Measurements from ENCODE around the gene NEK2. TPM values are rescaled to one million over a fixed set of nuclear protein-coding genes. Genes with fewer than 3 reads are reported as not detected.

Gene NEK2
- total and polyA plus RNA-seq, 2 of the 13 experiments (the other 11 are each of a cell fraction or from before 2014, with no cell fraction given): 10.9 to 40.8 TPM

GRCh38 chr1:211643324-211644212 is 31.9 kb downstream of the NEK2 start (continued):
- TF ChIP-seq ATF3 (CRISPR knock-in tag; IDR thresholded peaks at IDR 0.05): no peak; the same call in 1 of the 2 replicates
- no peak for TF ChIP-seq RBM39 (IDR thresholded peaks at IDR 0.05; ENCODE audit: low read depth, low read length, poor library complexity, severe bottlenecking)
- peak; percentile 96 for TF ChIP-seq HIC2 (CRISPR knock-in tag; IDR thresholded peaks at IDR 0.05; ENCODE audit: low read depth)
- TF ChIP-seq CCDC6 (CRISPR knock-in tag; IDR thresholded peaks at IDR 0.05): peak; percentile 78; the same call in 1 of the 2 replicates
- peak; percentile 58; the same call in 1 of the 2 replicates for TF ChIP-seq ZNF670 (CRISPR knock-in tag; IDR thresholded peaks at IDR 0.05; ENCODE audit: borderline replicate concordance)
- TF ChIP-seq PCBP2 (optimal IDR thresholded peaks at IDR 0.05; ENCODE audit: low read depth, low read length, poor library complexity, severe bottlenecking): no peak
- peak; percentile 72 for TF ChIP-seq PPARG (CRISPR knock-in tag; conservative IDR thresholded peaks at IDR 0.05)
- 0 out of 2 replicates have a peak, but pooled peaks have one; percentile 42 for TF ChIP-seq ZNF317 (CRISPR knock-in tag; IDR thresholded peaks at IDR 0.05)
- TF ChIP-seq HNRNPLL (IDR thresholded peaks at IDR 0.05; ENCODE audit: low read depth, low read length, poor library complexity, severe bottlenecking): peak; percentile 30
- TF ChIP-seq ZZZ3 (CRISPR knock-in tag; IDR thresholded peaks at IDR 0.05; ENCODE audit: borderline replicate concordance): 0 out of 2 replicates have a peak, but pooled peaks have one; percentile 57
- TF ChIP-seq DRAP1 (CRISPR knock-in tag; IDR thresholded peaks at IDR 0.05): peak; percentile 32; the same call in 1 of the 2 replicates
- TF ChIP-seq ZNF768 (CRISPR knock-in tag; IDR thresholded peaks at IDR 0.05): peak; percentile 36; the same call in 1 of the 2 replicates
- TF ChIP-seq HOXD1 (CRISPR knock-in tag; IDR thresholded peaks at IDR 0.05): peak; percentile 62; the same call in 1 of the 2 replicates
- TF ChIP-seq ZNF883 (CRISPR knock-in tag; IDR thresholded peaks at IDR 0.05; ENCODE audit: not compliant biosample characterization): no peak
- no peak; the same call in 1 of the 2 replicates for TF ChIP-seq ZNF275 (CRISPR knock-in tag; IDR thresholded peaks at IDR 0.05; ENCODE audit: borderline replicate concordance)
- peak; percentile 75 for TF ChIP-seq TBX3 (IDR thresholded peaks at IDR 0.05; ENCODE audit: borderline replicate concordance)
- TF ChIP-seq TMF1 (CRISPR knock-in tag; IDR thresholded peaks at IDR 0.05; ENCODE audit: low read depth): no peak
- no peak; the same call in 1 of the 2 replicates for TF ChIP-seq ZNF160 (CRISPR knock-in tag; IDR thresholded peaks at IDR 0.05)
- TF ChIP-seq ZBTB39 (CRISPR knock-in tag; IDR thresholded peaks at IDR 0.05): no peak
- TF ChIP-seq ZNF235 (CRISPR knock-in tag; IDR thresholded peaks at IDR 0.05; ENCODE audit: borderline replicate concordance): no peak

All from HepG2 (cell line).